Activated B cell treated with CpG ODN at 0.5 μM for 24 hours (primary cell): ENCODE results near the gene LDLRAD1. TPM values are rescaled to one million over a fixed set of nuclear protein-coding genes. Genes with fewer than 3 reads are reported as not detected.

Experiments
- ATAC-seq: fragments of 200-7000 bp; cut with Tn5 transposase; one replicate; pipeline ENCODE4 v1.10.0; 2021; ENCODE audit warnings: low read depth, mild to moderate bottlenecking, moderate library complexity
- CTCF ChIA-PET: fragments of 350-600 bp; sonication (Branson Sonifier 250); formaldehyde crosslinking; loops from one replicate; lab custom pipeline; 2021; ENCODE audit warnings: antibody characterized with exemption; lab: Charles Lee
- POLR2A ChIA-PET: fragments of 350-600 bp; sonication (Branson Sonifier 250); formaldehyde crosslinking; loops from one replicate; lab custom pipeline; 2021; ENCODE audit warnings: antibody characterized with exemption; lab: Charles Lee
- DNase-seq: peaks from one replicate; pipeline ENCODE4 v3.0.0; 2022
- H3K27ac Mint-ChIP-seq: one replicate; pipeline ENCODE4 v1.8.0; 2020; ENCODE audit warnings: mixed read lengths
- H3K27me3 Mint-ChIP-seq: one replicate; pipeline ENCODE4 v1.8.0; 2021; ENCODE audit warnings: mixed read lengths
- H3K36me3 Mint-ChIP-seq: one replicate; pipeline ENCODE4 v1.8.0; 2021; ENCODE audit warnings: low read depth, mixed read lengths
- H3K4me1 Mint-ChIP-seq: one replicate; pipeline ENCODE4 v1.8.0; 2021; ENCODE audit warnings: mixed read lengths
- H3K4me3 Mint-ChIP-seq: one replicate; pipeline ENCODE4 v1.8.0; 2020; ENCODE audit warnings: mild to moderate bottlenecking, mixed read lengths
- H3K9me3 Mint-ChIP-seq: one replicate; pipeline ENCODE4 v1.8.0; 2020; ENCODE audit warnings: mixed read lengths
- CTCF ChIP-seq: fragments of 200-600 bp; IDR thresholded peaks from one replicate; pipeline ENCODE4 v1.8.0; 2022; ENCODE audit warnings: antibody characterized with exemption, mild to moderate bottlenecking
- intact Hi-C: fragments of 100-400 bp; cut with micrococcal nuclease; formaldehyde crosslinking; loops from one replicate; pipeline ENCODE4 v1.15.1; 2024
- total RNA-seq: library from RNA; stranded (reverse); gene quantifications from 2 replicates; pipeline ENCODE4 v1.2.3, GENCODE V29; 2022

The LDLRAD1 gene
- total RNA-seq = not detected in 2 replicates

GRCh38 chr1:54017979-54018378, at the start of gene LDLRAD1:
Gene LDLRAD1 (minus strand): TSS chr1:54018186. CDS start chr1:54018112, 74 bp downstream.
- TF ChIP-seq CTCF = no peak
- no peaks in the 10 kb centered on the region for H3K4me1 Mint-ChIP-seq

GRCh38 chr1:54064299-54064698, 46.3 kb upstream of the LDLRAD1 start:
- intact Hi-C loops = no loop called here
- TF ChIP-seq CTCF = no peak
- CTCF ChIA-PET = no interaction called here
- peaks cover 21% of the 10 kb centered on the region for H3K36me3 Mint-ChIP-seq
- no peaks in the 10 kb centered on the region for H3K27me3 Mint-ChIP-seq
- no peak overlapping the region for H3K27ac Mint-ChIP-seq
- H3K4me1 Mint-ChIP-seq = no peaks in the 10 kb centered on the region
- POLR2A ChIA-PET = no interaction called here
- no peak for DNase-seq
- no peak overlapping the region for H3K4me3 Mint-ChIP-seq
- H3K9me3 Mint-ChIP-seq = no peaks in the 10 kb centered on the region
- no peak for ATAC-seq

More at GRCh38 chr1:54017979-54018378, at the start of gene LDLRAD1:
- intact Hi-C loops = no loop called here
- Mint-ChIP-seq H3K27ac (no peak within 1 kb of the TSS), H3K36me3 (no peaks in the 10 kb centered on the region), H3K27me3 (peaks cover 7% of the 10 kb centered on the region), H3K9me3 (no peaks in the 10 kb centered on the region), H3K4me3 (no peak within 1 kb of the TSS)
- ChIA-PET CTCF (no interaction called here), POLR2A (no interaction called here)
- DNase-seq (no peak), ATAC-seq (no peak)

- TF ChIP-seq CTCF = no peak
- peaks cover 24% of the 10 kb centered on the region for H3K36me3 Mint-ChIP-seq
- DNase-seq (no peak), ATAC-seq (no peak)
- no peak overlapping the region for H3K4me3 Mint-ChIP-seq
- ChIA-PET POLR2A (interaction anchor here (1.9 to 4.6 kb wide), 3 partner anchors 109 to 352 kb away, joined by 7 to 44 read pairs (median 15); partner anchors contain the start of genes CYB5RL, IFT25, LRRC42 and MRPL37), CTCF (interaction anchor here (2.5 kb wide), 1 partner anchor 435 kb away, joined by 12 read pairs; no protein-coding TSS in a partner anchor)
- intact Hi-C loops = loop anchor here (10.0 kb wide), 1 partner anchor 2000 kb away; the partner anchor contains the start of genes BTF3L4 and TXNDC12
- no peak overlapping the region for H3K27ac Mint-ChIP-seq
- H3K27me3 Mint-ChIP-seq = no peaks in the 10 kb centered on the region
- H3K4me1 Mint-ChIP-seq = peaks cover 28% of the 10 kb centered on the region
- no peaks in the 10 kb centered on the region for H3K9me3 Mint-ChIP-seq
Observed at GRCh38 chr1:54054438-54054749, 36.4 kb upstream of the LDLRAD1 start.

- Mint-ChIP-seq H3K4me1 (peaks cover 32% of the 10 kb centered on the region), H3K27ac (no peak overlapping the region), H3K4me3 (no peak overlapping the region), H3K9me3 (no peaks in the 10 kb centered on the region), H3K36me3 (peaks cover 21% of the 10 kb centered on the region), H3K27me3 (no peaks in the 10 kb centered on the region)
- ChIA-PET CTCF (interaction anchor here (2.0 to 2.5 kb wide), 2 partner anchors 28 to 435 kb away, joined by 5 to 12 read pairs; no protein-coding TSS in a partner anchor), POLR2A (interaction anchor here (0.8 to 4.6 kb wide), 8 partner anchors 13 to 663 kb away, joined by 3 to 44 read pairs (median 5); partner anchors contain the start of genes CYB5RL, IFT25, LRRC42 and MRPL37)
- ATAC-seq (no peak), DNase-seq (no peak)
- intact Hi-C loops = loop anchor here (1.0 to 10.0 kb wide), 12 partner anchors 16 to 1999 kb away; partner anchors contain the start of genes BTF3L4, CYB5RL, LRRC42 and MAGOH
- TF ChIP-seq CTCF = no peak
Observed at GRCh38 chr1:54053745-54054437, 35.9 kb upstream of the LDLRAD1 start.
